ENCODE measurements around the gene C19orf85.
"Not testable (repeated sequence)": the region's sequence is repeated elsewhere in the genome, so short reads cannot be mapped to it uniquely, and the experiment has no call there.

C19orf85 gene

DNA sequence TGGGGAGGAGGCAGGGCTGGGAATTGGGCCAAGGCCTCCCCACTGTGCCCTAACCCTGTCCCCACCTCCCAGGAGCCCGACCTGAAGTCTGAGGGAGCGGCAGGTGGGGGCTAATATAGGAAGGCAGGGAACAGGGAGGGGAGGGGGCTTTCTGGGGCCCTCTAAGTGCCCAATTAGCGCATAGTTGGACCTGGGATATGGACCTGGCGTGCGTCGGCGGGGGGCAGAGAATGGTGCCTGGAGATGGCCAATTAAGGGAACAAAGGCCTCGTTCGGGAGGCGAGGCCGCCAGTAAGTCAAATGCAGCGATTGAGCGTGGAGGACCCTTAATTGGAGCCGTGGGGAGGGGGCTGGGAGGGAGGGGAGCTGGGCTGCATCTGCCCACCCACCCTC, at the start of gene C19orf85:
Gene C19orf85, minus strand, starts transcription at position 90 of the 393 bp plus-strand sequence. CDS start 197 bp downstream, outside the sequence.
- H3K27ac ChIP-seq (ENCODE audit: low read depth, low read length): no peak within 1 kb of the TSS
- no peak within 1 kb of the TSS for H3K9ac ChIP-seq (ENCODE audit: low read length)
- no peak within 1 kb of the TSS for H3K4me3 ChIP-seq (ENCODE audit: low read length)
- H3K36me3 ChIP-seq (ENCODE audit: control insufficient read depth, insufficient read depth, low read length): no peaks in the 10 kb centered on the region
- H3K4me1 ChIP-seq (ENCODE audit: control insufficient read depth, insufficient read depth, low read length): peaks cover 7% of the 10 kb centered on the region
- H3K27me3 ChIP-seq (ENCODE audit: control insufficient read depth, insufficient read depth, low read length): no peaks in the 10 kb centered on the region

GRCh38 chr19:55508120-55508519, 43.6 kb upstream of the C19orf85 start:
- Histone ChIP-seq H3K36me3 (ENCODE audit: control insufficient read depth, insufficient read depth, low read length) (peaks cover 4% of the 10 kb centered on the region), H3K4me1 (ENCODE audit: control insufficient read depth, insufficient read depth, low read length) (peaks cover 2% of the 10 kb centered on the region), H3K4me3 (ENCODE audit: low read length) (no peak overlapping the region), H3K9ac (ENCODE audit: low read length) (no peak overlapping the region), H3K27me3 (ENCODE audit: control insufficient read depth, insufficient read depth, low read length) (no peaks in the 10 kb centered on the region), H3K27ac (ENCODE audit: low read depth, low read length) (no peak overlapping the region)

GRCh38 chr19:55504981-55505380, 40.4 kb upstream of the C19orf85 start:
- Histone ChIP-seq H3K4me3 (ENCODE audit: low read length) (no peak overlapping the region), H3K36me3 (ENCODE audit: control insufficient read depth, insufficient read depth, low read length) (peaks cover 4% of the 10 kb centered on the region), H3K27me3 (ENCODE audit: control insufficient read depth, insufficient read depth, low read length) (no peaks in the 10 kb centered on the region), H3K27ac (ENCODE audit: low read depth, low read length) (no peak overlapping the region), H3K4me1 (ENCODE audit: control insufficient read depth, insufficient read depth, low read length) (peaks cover 2% of the 10 kb centered on the region), H3K9ac (ENCODE audit: low read length) (no peak overlapping the region)

DNA sequence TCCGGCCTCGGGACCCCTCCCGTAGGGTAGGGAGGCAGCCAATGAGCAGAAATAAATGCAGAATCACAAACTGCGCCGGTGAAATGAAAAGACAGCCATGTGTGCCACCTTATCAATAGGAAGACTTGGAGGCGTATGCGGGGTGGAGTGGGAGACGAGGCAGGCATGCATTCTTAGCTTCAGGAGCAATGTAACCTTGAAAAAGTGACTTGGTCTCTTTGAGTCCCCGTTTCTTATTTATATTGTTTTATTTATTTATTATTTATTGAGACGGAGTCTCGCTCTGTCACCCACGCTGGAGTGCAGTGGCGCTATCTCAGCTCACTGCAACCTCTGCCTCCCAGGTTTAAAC, 39.7 kb upstream of the C19orf85 start:
- H3K4me1 ChIP-seq (ENCODE audit: control insufficient read depth, insufficient read depth, low read length): peaks cover 2% of the 10 kb centered on the region
- peak overlapping the region; percentile 27 for H3K27ac ChIP-seq (ENCODE audit: low read depth, low read length)
- H3K4me3 ChIP-seq (ENCODE audit: low read length): peak overlapping the region; percentile 73

GRCh38 chr19:55503502-55504251, 39.1 kb upstream of the C19orf85 start:
- H3K27ac ChIP-seq (ENCODE audit: low read depth, low read length): peak overlapping the region; percentile 27
- H3K4me1 ChIP-seq (ENCODE audit: control insufficient read depth, insufficient read depth, low read length): peaks cover 2% of the 10 kb centered on the region
- no peaks in the 10 kb centered on the region for H3K27me3 ChIP-seq (ENCODE audit: control insufficient read depth, insufficient read depth, low read length)
- H3K36me3 ChIP-seq (ENCODE audit: control insufficient read depth, insufficient read depth, low read length): no peaks in the 10 kb centered on the region
- no peak overlapping the region for H3K9ac ChIP-seq (ENCODE audit: low read length)
- H3K4me3 ChIP-seq (ENCODE audit: low read length): peak overlapping the region; percentile 73

More for the DNA sequence above, 39.7 kb upstream of the C19orf85 start:
- Histone ChIP-seq H3K36me3 (ENCODE audit: control insufficient read depth, insufficient read depth, low read length) (peaks cover 3% of the 10 kb centered on the region), H3K27me3 (ENCODE audit: control insufficient read depth, insufficient read depth, low read length) (no peaks in the 10 kb centered on the region), H3K9ac (ENCODE audit: low read length) (no peak overlapping the region)

DNA sequence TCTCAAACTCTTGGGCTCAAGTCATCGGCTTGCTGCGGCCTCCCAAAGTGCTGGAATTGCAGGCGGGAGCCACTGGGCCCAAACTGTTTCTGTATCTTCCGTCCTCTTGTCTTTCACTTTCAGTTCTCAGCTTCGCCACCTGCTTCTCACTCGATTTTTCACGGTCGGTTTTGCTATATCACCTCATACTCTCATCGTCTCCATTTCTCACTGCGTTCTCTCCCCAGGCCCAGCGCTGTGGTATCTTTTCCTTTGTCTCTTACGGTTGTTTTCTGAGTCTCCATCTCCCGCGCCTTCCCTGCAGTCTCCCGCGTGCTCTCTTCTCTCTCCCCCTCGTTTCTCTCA, 38.6 kb upstream of the C19orf85 start:
- H3K27ac ChIP-seq (ENCODE audit: low read depth, low read length): no peak overlapping the region
- no peak overlapping the region for H3K4me3 ChIP-seq (ENCODE audit: low read length)
- peaks cover 2% of the 10 kb centered on the region for H3K4me1 ChIP-seq (ENCODE audit: control insufficient read depth, insufficient read depth, low read length)
- H3K36me3 ChIP-seq (ENCODE audit: control insufficient read depth, insufficient read depth, low read length): no peaks in the 10 kb centered on the region
- H3K27me3 ChIP-seq (ENCODE audit: control insufficient read depth, insufficient read depth, low read length): no peaks in the 10 kb centered on the region
- H3K9ac ChIP-seq (ENCODE audit: low read length): no peak overlapping the region

DNA sequence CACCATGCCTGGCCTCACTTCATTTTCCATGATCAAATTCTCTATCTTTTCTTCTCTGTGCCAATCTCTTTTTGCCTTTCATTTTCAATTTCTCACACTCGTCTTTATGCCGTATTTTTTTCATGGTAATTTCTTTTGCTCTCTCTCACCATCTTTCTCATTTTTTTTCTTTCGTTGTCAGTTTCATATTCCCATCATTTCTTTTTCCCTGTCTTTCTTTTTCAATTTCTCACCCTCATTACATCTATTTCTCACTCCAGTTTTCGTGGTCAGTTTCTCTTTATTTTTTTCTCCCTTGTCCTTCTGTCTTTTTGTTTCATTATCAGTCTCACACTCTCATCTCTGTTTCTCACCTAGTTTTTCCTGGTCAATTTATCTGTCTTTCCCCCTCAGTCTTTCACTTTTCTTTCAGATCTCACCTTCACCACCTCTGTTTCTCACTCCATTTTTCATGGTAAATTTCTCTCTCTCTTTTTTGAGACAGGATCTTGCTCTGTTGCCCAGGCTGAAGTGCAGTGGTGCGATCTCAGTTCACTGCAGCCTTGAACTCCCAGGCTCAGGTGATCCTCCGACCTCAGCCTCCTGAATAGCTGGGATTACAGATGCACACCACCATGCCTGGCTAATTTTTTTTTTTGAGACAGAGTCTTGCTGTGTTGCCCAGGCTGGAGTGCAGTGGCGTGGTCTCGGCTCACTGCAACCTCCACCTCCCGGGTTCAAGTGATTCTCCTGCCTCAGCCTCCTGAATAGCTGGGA, 37.8 kb upstream of the C19orf85 start:
- no peak overlapping the region for H3K9ac ChIP-seq (ENCODE audit: low read length)
- no peak overlapping the region for H3K27ac ChIP-seq (ENCODE audit: low read depth, low read length)
- no peak overlapping the region for H3K4me3 ChIP-seq (ENCODE audit: low read length)
- H3K27me3 ChIP-seq (ENCODE audit: control insufficient read depth, insufficient read depth, low read length): no peaks in the 10 kb centered on the region
- peaks cover 2% of the 10 kb centered on the region for H3K4me1 ChIP-seq (ENCODE audit: control insufficient read depth, insufficient read depth, low read length)
- H3K36me3 ChIP-seq (ENCODE audit: control insufficient read depth, insufficient read depth, low read length): no peaks in the 10 kb centered on the region

GRCh38 chr19:55500368-55500952, 35.9 kb upstream of the C19orf85 start:
- Histone ChIP-seq H3K27me3 (ENCODE audit: control insufficient read depth, insufficient read depth, low read length) (no peaks in the 10 kb centered on the region), H3K27ac (ENCODE audit: low read depth, low read length) (no peak overlapping the region), H3K4me3 (ENCODE audit: low read length) (no peak overlapping the region), H3K4me1 (ENCODE audit: control insufficient read depth, insufficient read depth, low read length) (peaks cover 2% of the 10 kb centered on the region), H3K36me3 (ENCODE audit: control insufficient read depth, insufficient read depth, low read length) (no peaks in the 10 kb centered on the region), H3K9ac (ENCODE audit: low read length) (no peak overlapping the region)

- Histone ChIP-seq H3K27ac (ENCODE audit: low read depth, low read length) (no peak overlapping the region), H3K36me3 (ENCODE audit: control insufficient read depth, insufficient read depth, low read length) (no peaks in the 10 kb centered on the region), H3K4me1 (ENCODE audit: control insufficient read depth, insufficient read depth, low read length) (peaks cover 6% of the 10 kb centered on the region), H3K27me3 (ENCODE audit: control insufficient read depth, insufficient read depth, low read length) (no peaks in the 10 kb centered on the region), H3K9ac (ENCODE audit: low read length) (no peak overlapping the region), H3K4me3 (ENCODE audit: low read length) (no peak overlapping the region)
Observed at GRCh38 chr19:55498246-55498840, 33.8 kb upstream of the C19orf85 start.

GRCh38 chr19:55497763-55498162, 33.2 kb upstream of the C19orf85 start:
- Histone ChIP-seq H3K27ac (ENCODE audit: low read depth, low read length) (no peak overlapping the region), H3K4me1 (ENCODE audit: control insufficient read depth, insufficient read depth, low read length) (peaks cover 6% of the 10 kb centered on the region), H3K4me3 (ENCODE audit: low read length) (no peak overlapping the region), H3K27me3 (ENCODE audit: control insufficient read depth, insufficient read depth, low read length) (no peaks in the 10 kb centered on the region), H3K9ac (ENCODE audit: low read length) (no peak overlapping the region), H3K36me3 (ENCODE audit: control insufficient read depth, insufficient read depth, low read length) (no peaks in the 10 kb centered on the region)

DNA sequence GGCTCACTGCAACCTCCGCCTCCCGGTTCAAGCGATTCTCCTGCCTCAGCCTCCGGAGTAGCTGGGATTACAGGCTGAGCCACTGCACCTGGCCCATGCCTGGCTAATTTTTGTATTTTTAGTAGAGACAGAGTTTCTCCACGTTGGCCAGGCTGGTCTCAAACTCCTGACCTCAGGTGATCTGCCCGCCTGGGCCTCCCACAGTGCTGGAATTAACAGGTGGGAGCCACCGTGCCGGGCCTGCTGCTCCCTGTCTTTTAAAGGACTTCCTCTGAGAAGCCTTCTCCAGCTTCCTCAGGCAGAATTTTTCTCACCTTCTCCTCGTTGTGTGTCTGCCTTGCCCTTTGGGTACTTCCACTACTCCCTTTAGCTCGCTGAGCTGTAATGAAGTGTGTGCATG, 32.3 kb upstream of the C19orf85 start:
- H3K4me1 ChIP-seq (ENCODE audit: control insufficient read depth, insufficient read depth, low read length): peaks cover 14% of the 10 kb centered on the region
- H3K9ac ChIP-seq (ENCODE audit: low read length); H3K27ac ChIP-seq (ENCODE audit: low read depth, low read length); H3K4me3 ChIP-seq (ENCODE audit: low read length); H3K36me3 ChIP-seq (ENCODE audit: control insufficient read depth, insufficient read depth, low read length); H3K27me3 ChIP-seq (ENCODE audit: control insufficient read depth, insufficient read depth, low read length): not testable (repeated sequence)

GRCh38 chr19:55495646-55496349, 31.2 kb upstream of the C19orf85 start:
- no peaks in the 10 kb centered on the region for H3K27me3 ChIP-seq (ENCODE audit: control insufficient read depth, insufficient read depth, low read length)
- H3K9ac ChIP-seq (ENCODE audit: low read length): no peak overlapping the region
- H3K36me3 ChIP-seq (ENCODE audit: control insufficient read depth, insufficient read depth, low read length): no peaks in the 10 kb centered on the region
- H3K4me3 ChIP-seq (ENCODE audit: low read length): no peak overlapping the region
- H3K4me1 ChIP-seq (ENCODE audit: control insufficient read depth, insufficient read depth, low read length): peaks cover 19% of the 10 kb centered on the region
- H3K27ac ChIP-seq (ENCODE audit: low read depth, low read length): no peak overlapping the region

Data from rectal smooth muscle tissue (tissue), 1 donor.